Rectal smooth muscle tissue (tissue), 1 donor: ENCODE results near the gene TACR1.
"Not testable (repeated sequence)": the region's sequence is repeated elsewhere in the genome, so short reads cannot be mapped to it uniquely, and the experiment has no call there.

Experiments
- H3K27ac ChIP-seq: one replicate; pipeline ENCODE4 v1.7.0; 2013; ENCODE audit warnings: low read depth, low read length, inconsistent platforms
- H3K27me3 ChIP-seq: one replicate; pipeline ENCODE4 v1.7.0; 2013; ENCODE audit warnings: low read length; ENCODE audit not compliant: control insufficient read depth, insufficient read depth
- H3K36me3 ChIP-seq: one replicate; pipeline ENCODE4 v1.7.0; 2013; ENCODE audit warnings: low read length; ENCODE audit not compliant: control insufficient read depth, insufficient read depth
- H3K4me1 ChIP-seq: one replicate; pipeline ENCODE4 v1.7.0; 2013; ENCODE audit warnings: low read length; ENCODE audit not compliant: control insufficient read depth, insufficient read depth
- H3K4me3 ChIP-seq: one replicate; pipeline ENCODE4 v1.7.0; 2013; ENCODE audit warnings: low read length
- H3K9ac ChIP-seq: one replicate; pipeline ENCODE4 v1.7.0; 2013; ENCODE audit warnings: low read length

TACR1 gene

GRCh38 chr2:75065402-75066008 lies 133.8 kb downstream of the TACR1 start:
- H3K36me3 ChIP-seq = no peaks in the 10 kb centered on the region
- H3K4me3 ChIP-seq = no peak overlapping the region
- no peak overlapping the region for H3K27ac ChIP-seq
- no peak overlapping the region for H3K9ac ChIP-seq
- H3K27me3 ChIP-seq = no peaks in the 10 kb centered on the region
- no peaks in the 10 kb centered on the region for H3K4me1 ChIP-seq

GRCh38 chr2:75064691-75065396 lies 134.5 kb downstream of the TACR1 start:
- Histone ChIP-seq H3K36me3 (no peaks in the 10 kb centered on the region), H3K27me3 (no peaks in the 10 kb centered on the region), H3K9ac (no peak overlapping the region), H3K4me1 (no peaks in the 10 kb centered on the region), H3K4me3 (no peak overlapping the region), H3K27ac (no peak overlapping the region)

GRCh38 chr2:75063906-75064305 lies 135.4 kb downstream of the TACR1 start:
- Histone ChIP-seq H3K36me3 (no peaks in the 10 kb centered on the region), H3K4me1 (no peaks in the 10 kb centered on the region), H3K27me3 (no peaks in the 10 kb centered on the region), H3K4me3 (no peak overlapping the region), H3K9ac (no peak overlapping the region), H3K27ac (peak overlapping the region; percentile 23)

GRCh38 chr2:75058427-75058826 lies 140.9 kb downstream of the TACR1 start:
- Histone ChIP-seq H3K27ac (no peak overlapping the region), H3K4me1 (no peaks in the 10 kb centered on the region), H3K27me3 (no peaks in the 10 kb centered on the region), H3K36me3 (no peaks in the 10 kb centered on the region), H3K4me3 (no peak overlapping the region), H3K9ac (no peak overlapping the region)

- H3K4me3 ChIP-seq, H3K36me3 ChIP-seq, H3K27me3 ChIP-seq, H3K27ac ChIP-seq, H3K4me1 ChIP-seq, H3K9ac ChIP-seq: not testable (repeated sequence)
Measured at GRCh38 chr2:75057150-75057549, 142.2 kb downstream of the TACR1 start.

GRCh38 chr2:75055820-75056675 lies 143.3 kb downstream of the TACR1 start:
- Histone ChIP-seq H3K27me3 (no peaks in the 10 kb centered on the region), H3K9ac (no peak overlapping the region)

GRCh38 chr2:75055142-75055819 lies 144.0 kb downstream of the TACR1 start:
- H3K36me3 ChIP-seq = no peaks in the 10 kb centered on the region

More at GRCh38 chr2:75055820-75056675, 143.3 kb downstream of the TACR1 start:
- H3K4me3 ChIP-seq = no peak overlapping the region
- H3K27ac ChIP-seq = no peak overlapping the region
- no peaks in the 10 kb centered on the region for H3K4me1 ChIP-seq
- H3K36me3 ChIP-seq = no peaks in the 10 kb centered on the region

GRCh38 chr2:75054296-75054695 lies 145.0 kb downstream of the TACR1 start:
- H3K36me3 ChIP-seq = no peaks in the 10 kb centered on the region
- H3K4me3 ChIP-seq = no peak overlapping the region
- no peaks in the 10 kb centered on the region for H3K4me1 ChIP-seq
- no peak overlapping the region for H3K27ac ChIP-seq
- H3K27me3 ChIP-seq = no peaks in the 10 kb centered on the region
- H3K9ac ChIP-seq = no peak overlapping the region

More at GRCh38 chr2:75055142-75055819, 144.0 kb downstream of the TACR1 start:
- Histone ChIP-seq H3K4me3 (no peak overlapping the region), H3K9ac (no peak overlapping the region), H3K4me1 (no peaks in the 10 kb centered on the region), H3K27me3 (no peaks in the 10 kb centered on the region), H3K27ac (no peak overlapping the region)

- H3K4me3 ChIP-seq = no peak overlapping the region
- H3K27me3 ChIP-seq = no peaks in the 10 kb centered on the region
- H3K36me3 ChIP-seq = no peaks in the 10 kb centered on the region
- H3K27ac ChIP-seq = no peak overlapping the region
- no peak overlapping the region for H3K9ac ChIP-seq
- H3K4me1 ChIP-seq = no peaks in the 10 kb centered on the region
Measured at GRCh38 chr2:75053484-75054112, 145.7 kb downstream of the TACR1 start.

GRCh38 chr2:75047992-75048625 lies 151.2 kb downstream of the TACR1 start:
- H3K27ac ChIP-seq = no peak overlapping the region
- H3K36me3 ChIP-seq = no peaks in the 10 kb centered on the region
- no peak overlapping the region for H3K9ac ChIP-seq
- no peaks in the 10 kb centered on the region for H3K27me3 ChIP-seq
- H3K4me1 ChIP-seq = peaks cover 12% of the 10 kb centered on the region
- no peak overlapping the region for H3K4me3 ChIP-seq

- Histone ChIP-seq H3K27me3 (no peaks in the 10 kb centered on the region), H3K36me3 (no peaks in the 10 kb centered on the region), H3K4me3 (no peak overlapping the region), H3K4me1 (peaks cover 12% of the 10 kb centered on the region), H3K27ac (peak overlapping the region; percentile 17), H3K9ac (no peak overlapping the region)
Measured at GRCh38 chr2:75047189-75047991, 151.9 kb downstream of the TACR1 start.
